ENCODE results near the gene MGAT5.

- no peak for TF ChIP-seq GLI2 (tag by site-specific recombination; IDR thresholded peaks at IDR 0.05; ENCODE audit: borderline replicate concordance, low read depth)
- TF ChIP-seq ZNF670 (tag by site-specific recombination; IDR thresholded peaks at IDR 0.05; ENCODE audit: low read depth): no peak
- TF ChIP-seq ZFP69B (tag by site-specific recombination; IDR thresholded peaks at IDR 0.05): no peak
- no peak for TF ChIP-seq CTCF (tag by site-specific recombination; IDR thresholded peaks at IDR 0.05)
- peak; percentile 76 for TF ChIP-seq PRDM10 (tag by site-specific recombination; IDR thresholded peaks at IDR 0.05)
- TF ChIP-seq TCF7L2 (IDR thresholded peaks at IDR 0.05; ENCODE audit: borderline replicate concordance, low read depth, low read length): no peak
- TF ChIP-seq, protein P1, sequence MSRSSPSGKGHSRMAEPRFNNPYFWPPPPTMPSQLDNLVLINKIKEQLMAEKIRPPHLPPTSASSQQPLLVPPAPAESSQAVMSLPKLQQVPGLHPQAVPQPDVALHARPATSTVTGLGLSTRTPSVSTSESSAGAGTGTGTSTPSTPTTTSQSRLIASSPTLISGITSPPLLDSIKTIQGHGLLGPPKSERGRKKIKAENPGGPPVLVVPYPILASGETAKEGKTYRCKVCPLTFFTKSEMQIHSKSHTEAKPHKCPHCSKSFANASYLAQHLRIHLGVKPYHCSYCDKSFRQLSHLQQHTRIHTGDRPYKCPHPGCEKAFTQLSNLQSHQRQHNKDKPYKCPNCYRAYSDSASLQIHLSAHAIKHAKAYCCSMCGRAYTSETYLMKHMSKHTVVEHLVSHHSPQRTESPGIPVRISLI (tag by site-specific recombination; IDR thresholded peaks at IDR 0.05): no peak
- TF ChIP-seq ZBTB7A (tag by site-specific recombination; IDR thresholded peaks at IDR 0.05; ENCODE audit: low read depth): no peak
- no peak for TF ChIP-seq ZNF585B (tag by site-specific recombination; IDR thresholded peaks at IDR 0.05)
- no peak for TF ChIP-seq ZNF274 (IDR thresholded peaks at IDR 0.05; ENCODE audit: low read length)
- no peak for TF ChIP-seq ZNF274 (tag by site-specific recombination; IDR thresholded peaks at IDR 0.05; ENCODE audit: borderline replicate concordance)
- TF ChIP-seq ZNF391 (tag by site-specific recombination; IDR thresholded peaks at IDR 0.05; ENCODE audit: borderline replicate concordance, low read depth): no peak
- no peak for TF ChIP-seq ZSCAN16 (tag by site-specific recombination; IDR thresholded peaks at IDR 0.05)
These were observed 45.5 kb downstream of the MGAT5 start for GRCh38 chr2:134299334-134299733.
